Stimulated activated CD8-positive, alpha-beta memory T cell treated with anti-CD3 and anti-CD28 coated beads, Interleukin-7, amount 100 ng/mL, for 4 hours (primary cell): ENCODE measurements around the gene VPS33A.
"Not testable (repeated sequence)": the region's sequence is repeated elsewhere in the genome, so short reads cannot be mapped to it uniquely, and the experiment has no call there.

Experiments
- DNase-seq, 2 donors: peaks; one replicate each; pipeline ENCODE4 v3.0.0-alpha.2; 2020; ENCODE audit warnings: low read depth in 2 of 2

The VPS33A gene

GRCh38 chr12:122204167-122205052 lies 61.9 kb downstream of the VPS33A start:
- no peak for DNase-seq

GRCh38 chr12:122203301-122204166 lies 62.8 kb downstream of the VPS33A start, which contains the start of gene B3GNT4:
Gene B3GNT4, plus strand, starts transcription at chr12:122203709. Its CDS starts 910 bp downstream, at chr12:122204619.
- peak; percentile 49 to 75 for DNase-seq

- not testable (repeated sequence) for DNase-seq
Measured at GRCh38 chr12:122202811-122203210, 63.5 kb downstream of the VPS33A start.

GRCh38 chr12:122202017-122202416 lies 64.3 kb downstream of the VPS33A start:
- DNase-seq: no peak

GRCh38 chr12:122201381-122201780 lies 64.9 kb downstream of the VPS33A start:
- DNase-seq: no peak

- no peak for DNase-seq
Measured at GRCh38 chr12:122200541-122201175, 65.6 kb downstream of the VPS33A start.

- DNase-seq: no peak
Measured at GRCh38 chr12:122199484-122200355, 66.6 kb downstream of the VPS33A start.

- DNase-seq: no peak
Measured at GRCh38 chr12:122197612-122197966, 68.7 kb downstream of the VPS33A start.

- DNase-seq: no peak
Measured at GRCh38 chr12:122195405-122195804, 70.9 kb downstream of the VPS33A start.

GRCh38 chr12:122194804-122195203 lies 71.5 kb downstream of the VPS33A start:
- DNase-seq: no peak

- DNase-seq: no peak
Measured at GRCh38 chr12:122192441-122192840, 73.9 kb downstream of the VPS33A start.

GRCh38 chr12:122190842-122191668 lies 75.2 kb downstream of the VPS33A start:
- DNase-seq: peak; percentile 50 to 58

GRCh38 chr12:122189626-122190475 lies 76.4 kb downstream of the VPS33A start:
- no peak for DNase-seq

- DNase-seq: no peak
Measured at GRCh38 chr12:122187466-122187865, 78.8 kb downstream of the VPS33A start.

- DNase-seq: no peak
Measured at GRCh38 chr12:122185494-122186082, 80.7 kb downstream of the VPS33A start.

- DNase-seq: no peak
Measured at GRCh38 chr12:122185079-122185478, 81.2 kb downstream of the VPS33A start.

GRCh38 chr12:122184517-122184916 lies 81.8 kb downstream of the VPS33A start:
- DNase-seq: no peak

- DNase-seq: no peak
Measured at GRCh38 chr12:122183588-122183940, 82.7 kb downstream of the VPS33A start.
